ENCODE data around the gene GMCL2.

GMCL2 gene

DNA sequence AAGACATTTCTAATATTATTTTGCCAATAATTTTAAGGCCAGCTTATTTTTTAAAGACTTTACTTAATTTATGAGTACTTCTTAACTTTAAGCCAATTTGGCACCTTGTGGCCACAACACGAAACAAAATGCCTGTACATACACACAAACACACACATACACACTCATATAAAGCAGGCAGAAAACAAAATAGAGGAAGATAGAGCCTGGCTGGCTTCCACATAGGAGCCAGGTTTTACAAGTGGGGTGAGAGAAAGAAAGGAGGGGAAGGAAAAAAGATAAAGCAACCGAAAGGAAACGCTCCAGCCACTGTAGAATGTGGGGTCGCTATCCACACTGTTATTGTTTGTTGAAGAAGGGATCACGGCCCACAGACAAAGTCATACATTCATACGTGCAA is 10.4 kb downstream of the GMCL2 start:
- no peak for DNase-seq

DNA sequence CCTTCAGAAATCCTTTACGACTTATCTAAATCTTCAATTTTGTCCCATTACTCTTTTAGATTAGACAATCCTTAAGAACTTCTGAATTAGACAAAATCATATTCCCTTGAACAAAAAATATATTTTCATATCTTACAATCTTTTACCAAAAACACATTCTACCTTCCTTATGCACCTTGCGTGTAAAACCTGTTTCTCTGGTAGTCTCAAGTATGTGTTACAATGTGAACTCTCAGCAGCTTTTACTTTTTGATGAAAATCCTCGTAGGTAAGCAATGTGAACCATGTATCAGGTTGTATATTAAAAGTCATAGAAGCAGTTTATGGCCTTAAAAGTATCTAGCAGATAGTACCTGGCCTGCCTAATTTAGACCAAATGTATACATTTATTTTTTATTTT is 12.7 kb downstream of the GMCL2 start:
- DNase-seq: no peak

DNA sequence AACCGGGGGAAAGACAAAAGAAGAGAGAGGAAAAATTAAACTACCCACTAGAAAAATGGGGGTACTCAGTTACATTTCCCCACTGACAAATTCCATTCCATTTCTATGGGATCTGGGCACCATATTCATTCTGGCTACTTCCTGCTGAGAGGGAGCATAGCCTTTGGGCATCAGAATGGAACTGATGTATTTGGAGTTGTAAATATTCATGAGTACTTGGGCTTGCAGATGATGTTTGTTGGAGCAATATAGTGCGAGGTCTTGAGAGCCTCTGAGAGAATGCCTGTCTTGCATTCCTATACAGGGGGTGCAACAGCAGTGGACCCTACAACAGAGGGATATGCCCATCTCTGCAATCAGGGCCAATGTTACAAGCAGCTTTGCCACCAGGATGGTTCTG is 16.7 kb downstream of the GMCL2 start:
- DNase-seq: no peak

DNA sequence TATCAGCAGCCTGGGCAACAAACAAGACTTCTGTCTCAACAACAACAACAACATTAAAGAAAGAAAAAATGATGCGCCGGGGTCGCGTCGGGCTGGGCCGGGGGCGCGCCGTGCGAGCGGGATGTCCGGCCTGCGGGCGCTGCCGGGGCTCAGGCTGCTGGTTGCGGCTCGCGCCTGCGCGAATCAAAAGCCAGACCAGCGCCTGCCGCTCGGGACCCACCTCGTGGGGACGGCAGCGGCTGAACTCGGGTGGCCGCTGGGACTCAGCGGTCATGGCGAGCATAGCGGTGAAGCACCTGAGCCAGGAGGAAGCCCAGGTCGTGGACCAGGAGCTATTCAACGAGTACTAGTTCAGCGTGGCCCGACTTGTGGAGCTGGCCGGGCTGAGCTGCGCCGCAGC is 21.6 kb downstream of the GMCL2 start:
- DNase-seq: no peak

DNA sequence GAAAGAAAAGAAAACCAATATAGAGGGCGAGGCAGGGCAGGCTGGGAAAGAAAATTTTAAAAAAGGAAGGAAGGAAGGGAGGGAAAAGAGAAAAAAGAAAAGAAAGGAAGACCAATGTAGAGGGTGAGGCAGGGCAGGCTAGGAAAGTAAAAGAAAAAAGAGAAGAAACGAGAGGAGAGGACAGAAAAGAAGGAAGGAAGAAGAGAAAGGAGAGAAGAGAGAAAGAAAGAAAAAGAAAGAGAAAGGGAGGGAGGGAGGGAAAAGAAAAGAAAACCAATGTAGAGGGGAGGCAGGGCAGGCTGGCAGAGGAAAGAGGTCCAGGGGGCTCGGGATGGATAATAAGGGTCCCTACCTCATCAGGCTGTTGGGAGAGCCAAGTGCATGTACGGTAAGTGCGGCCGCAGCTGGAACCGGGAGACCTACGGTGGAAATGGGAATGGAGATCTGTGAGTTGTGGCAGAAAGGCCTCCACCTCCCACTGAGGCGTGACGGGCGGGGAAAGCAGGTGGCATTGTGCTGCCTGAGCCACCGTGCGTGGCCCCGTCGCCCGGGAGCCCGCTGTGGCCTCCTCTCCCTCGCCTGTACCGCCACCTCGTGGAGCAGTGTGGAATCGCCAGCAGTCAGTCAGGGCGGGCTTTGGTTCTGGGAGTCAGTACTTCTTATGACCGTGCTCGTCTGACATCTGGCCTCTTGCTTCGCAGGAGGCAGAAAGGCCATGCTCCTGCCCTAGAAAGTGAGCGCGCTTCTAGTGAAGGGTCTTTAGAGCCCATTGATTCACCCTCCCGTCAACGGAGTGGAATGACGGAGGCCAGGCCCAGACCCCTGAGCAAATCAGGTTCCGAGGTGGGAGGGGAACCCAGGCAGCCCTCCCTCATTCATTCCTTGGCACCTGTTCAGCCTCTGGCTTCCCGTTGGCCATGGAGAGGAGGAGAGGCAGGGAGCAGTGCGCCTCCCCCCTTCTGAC is 23.1 kb downstream of the GMCL2 start:
- DNase-seq: peak; percentile 87

DNA sequence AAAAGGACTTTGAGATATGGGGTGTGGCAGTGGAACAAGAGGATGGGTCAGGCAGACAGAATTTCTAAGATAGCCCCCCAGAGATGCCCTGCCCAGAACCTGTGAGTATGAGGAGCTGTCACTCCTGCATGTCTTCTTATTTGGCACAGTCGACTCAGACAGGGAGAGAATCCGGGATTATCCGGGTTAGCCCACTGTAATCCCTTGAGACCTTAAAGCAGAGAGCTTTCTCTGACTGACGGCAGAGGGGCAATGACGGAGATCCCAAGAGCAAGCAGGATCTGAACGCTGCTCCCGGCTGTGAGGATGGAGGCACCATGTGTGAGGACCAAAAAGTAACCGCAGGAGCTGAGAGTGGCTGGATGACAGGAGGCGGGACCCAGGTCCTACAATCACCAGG is 24.7 kb downstream of the GMCL2 start:
- no peak for DNase-seq

DNA sequence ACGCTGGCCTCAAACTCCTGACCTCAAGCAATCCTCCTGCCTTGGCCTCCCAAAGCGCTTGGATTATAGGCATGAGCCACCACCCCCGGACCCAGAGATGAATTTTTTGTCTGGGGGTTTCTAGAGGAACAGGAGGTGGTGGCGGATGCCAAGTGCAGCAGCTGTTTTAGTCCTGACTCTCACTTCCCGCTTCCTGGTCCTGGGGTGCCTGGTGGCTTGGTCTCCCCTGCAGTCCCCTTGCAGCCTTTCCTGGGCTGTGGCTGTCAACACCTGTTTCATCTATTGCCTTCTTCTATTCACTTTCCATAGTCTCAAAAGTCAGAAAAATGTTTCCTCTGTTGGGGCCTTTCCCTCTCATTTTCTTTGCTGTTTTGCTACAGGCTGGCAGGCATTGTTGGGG is 27.0 kb downstream of the GMCL2 start:
- DNase-seq: no peak

DNA sequence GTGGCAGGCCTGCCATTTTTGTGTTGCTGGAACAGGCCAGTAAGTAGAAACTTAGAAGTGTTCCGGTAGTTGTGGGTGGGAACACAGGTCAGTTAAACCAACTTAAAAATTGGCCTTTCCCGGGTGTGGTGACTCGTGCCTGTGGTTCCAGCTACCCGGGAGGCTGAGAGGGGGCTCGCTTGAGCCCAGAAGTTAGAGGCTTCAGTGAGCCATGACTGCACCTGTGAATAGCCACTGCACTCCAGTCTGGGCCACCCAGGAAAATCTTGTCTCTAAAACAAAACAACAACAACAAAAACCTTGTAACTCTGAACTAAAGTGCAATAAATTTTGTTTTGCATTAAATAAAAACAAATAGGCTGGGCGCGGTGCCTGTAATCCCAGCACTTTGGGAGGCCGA is 32.1 kb downstream of the GMCL2 start:
- DNase-seq: no peak

DNA sequence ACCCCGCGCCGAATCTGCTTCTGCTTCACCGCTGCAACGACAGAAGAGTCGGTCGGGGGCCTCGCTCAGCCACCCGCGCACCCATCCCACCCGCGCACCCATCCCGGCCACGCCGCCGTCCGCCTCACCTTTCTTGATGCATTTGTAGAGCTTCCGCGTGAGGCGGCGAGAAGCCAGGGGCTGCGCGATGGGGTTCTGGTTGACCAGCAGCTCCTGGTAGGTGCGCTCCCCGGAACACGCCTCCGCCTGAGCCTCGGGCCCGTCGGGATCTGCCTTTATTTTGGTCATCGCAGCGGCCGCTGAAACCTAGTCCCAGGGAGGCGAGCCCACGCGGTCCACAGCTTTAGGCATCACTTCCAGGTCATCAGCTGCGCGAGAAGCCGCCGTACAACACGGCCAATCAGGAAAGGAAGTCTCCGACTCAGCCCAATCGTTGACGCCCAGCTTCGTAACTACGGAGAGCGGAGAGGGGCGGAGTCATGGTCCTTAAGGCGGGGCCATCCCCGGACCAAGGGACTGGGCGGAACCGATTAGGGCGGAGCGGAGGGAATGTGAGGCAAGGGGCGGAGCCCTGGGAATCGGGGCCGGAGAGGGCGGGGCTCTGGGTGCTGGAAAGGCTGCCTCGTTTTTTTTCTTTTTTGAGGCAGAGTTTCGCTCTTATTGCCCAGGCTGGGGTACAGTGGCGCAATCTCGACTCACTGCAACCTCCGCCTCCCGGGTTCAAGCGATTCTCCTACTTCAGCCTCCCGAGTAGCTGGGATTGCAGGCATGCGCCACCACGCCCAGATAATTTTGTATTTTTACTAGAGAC is 33.4 kb downstream of the GMCL2 start, which contains the start of gene NHP2:
TSS of gene NHP2 (minus strand) at position 356 of the 811 bp plus-strand sequence. CDS start at position 288, 68 bp downstream.
- peak; percentile 96 for DNase-seq

DNA sequence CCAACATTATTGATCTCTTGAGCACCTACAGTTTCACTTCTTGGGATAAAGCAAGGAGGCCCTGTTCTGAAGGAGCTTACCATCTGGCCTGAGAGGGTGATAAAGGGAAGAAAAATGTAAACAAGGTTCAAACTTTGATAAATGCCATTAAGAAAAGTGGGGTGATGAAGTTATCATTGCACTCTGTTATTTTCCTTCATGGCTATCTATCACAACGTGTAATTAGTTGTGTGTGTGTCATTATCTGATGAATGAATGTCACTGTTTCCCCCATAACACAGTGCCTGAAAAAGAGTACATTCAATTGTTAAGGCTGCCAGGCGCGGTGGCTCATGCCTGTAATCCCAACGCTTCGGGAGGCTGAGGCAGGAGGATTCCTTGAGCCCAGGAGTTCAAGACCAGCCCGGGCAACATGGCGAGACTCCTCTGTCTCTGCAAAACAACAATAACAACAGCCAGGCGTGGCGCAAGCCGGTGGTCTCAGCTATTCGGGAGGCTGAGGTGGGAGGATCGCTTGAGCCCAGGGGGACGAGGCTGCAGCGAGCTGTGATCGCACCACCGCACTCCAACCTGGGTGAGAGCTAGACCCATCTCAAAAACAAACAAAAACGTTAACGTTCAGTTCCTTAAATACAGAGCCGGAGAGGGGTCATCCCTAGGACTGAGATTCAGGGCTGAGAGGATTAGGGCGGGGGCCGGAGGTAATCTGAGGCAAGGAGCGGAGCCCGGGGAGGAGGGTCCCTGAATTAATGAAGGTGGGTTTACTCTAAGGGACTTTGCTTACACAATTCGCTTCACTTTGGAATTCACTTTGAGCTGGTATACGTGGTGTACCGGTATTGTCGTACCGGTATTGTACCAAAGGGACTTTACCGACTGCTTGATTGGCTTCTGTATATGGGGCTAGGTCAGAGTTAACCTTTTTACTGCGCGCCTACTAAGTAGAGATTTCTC is 34.4 kb downstream of the GMCL2 start:
- no peak for DNase-seq

DNA sequence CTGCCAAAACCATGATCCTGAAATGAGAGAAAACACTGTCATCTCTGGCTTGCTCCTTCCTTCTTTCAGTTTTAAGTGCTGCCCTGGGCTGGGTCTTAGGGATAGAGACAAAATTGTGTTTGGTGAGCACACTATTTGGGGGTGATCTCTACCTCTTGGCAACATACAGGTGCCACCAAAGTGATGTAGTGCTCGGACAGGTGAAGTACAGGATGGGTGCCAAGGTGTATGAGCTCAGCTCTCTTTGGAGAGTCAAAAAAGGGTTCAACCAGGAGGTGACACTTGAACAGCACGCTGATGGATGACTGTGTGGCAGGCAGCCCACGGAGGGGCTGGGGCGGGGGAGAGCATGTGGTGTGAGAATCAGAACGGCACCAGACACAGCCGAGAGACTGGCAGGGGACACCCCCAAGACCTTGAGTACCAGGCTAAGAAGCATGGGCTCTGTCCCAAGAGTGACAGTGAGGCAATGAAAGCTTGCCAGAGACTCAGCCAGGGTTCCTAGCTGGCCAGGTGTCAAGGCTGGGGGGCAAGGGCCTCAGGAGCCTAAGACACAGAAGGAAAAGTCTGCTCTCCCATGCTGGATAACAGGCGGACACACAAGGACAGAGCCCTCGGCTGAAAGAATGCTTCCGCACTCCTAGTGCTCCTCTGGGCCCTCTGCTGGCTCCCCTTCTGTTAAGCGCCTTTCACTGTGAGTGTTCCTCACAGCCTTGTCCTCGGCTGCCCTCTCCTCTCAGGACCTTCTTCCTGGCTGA is 36.0 kb downstream of the GMCL2 start:
- no peak for DNase-seq

DNA sequence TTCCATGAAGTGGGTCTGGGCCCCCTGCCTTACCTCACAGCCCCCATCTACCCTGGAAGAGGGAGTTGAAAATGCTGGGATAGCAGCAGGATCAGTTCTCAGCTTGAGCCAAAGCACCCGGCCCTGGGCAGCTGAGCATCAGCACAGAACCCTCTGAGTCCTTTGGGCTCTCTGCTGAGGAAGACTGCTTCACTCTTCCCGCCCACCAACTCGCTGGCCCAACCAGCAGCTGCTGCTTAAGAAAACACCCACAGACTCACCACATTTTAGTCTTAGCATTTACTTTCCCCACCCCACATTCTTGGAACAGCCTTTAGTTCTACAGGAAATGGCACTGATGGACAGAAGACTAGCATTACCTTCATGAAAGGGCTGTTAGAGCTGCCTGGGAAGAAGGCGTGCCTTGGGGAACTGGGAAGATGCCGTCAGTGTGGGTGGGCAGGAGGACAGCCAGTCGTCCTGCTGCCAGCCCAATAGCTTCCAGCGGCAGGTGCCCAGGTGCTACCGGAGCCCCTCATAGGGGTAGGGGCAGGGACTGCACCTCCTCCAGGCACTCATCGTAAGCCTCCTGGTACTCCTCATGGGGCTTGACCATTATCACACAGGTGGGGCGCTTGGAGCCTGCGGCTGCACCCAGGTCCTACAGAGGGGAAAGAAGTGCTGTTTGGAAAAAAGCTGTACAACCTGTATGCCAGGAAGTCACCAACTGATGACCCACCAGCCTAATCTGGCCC is 37.8 kb downstream of the GMCL2 start:
- DNase-seq: no peak

DNA sequence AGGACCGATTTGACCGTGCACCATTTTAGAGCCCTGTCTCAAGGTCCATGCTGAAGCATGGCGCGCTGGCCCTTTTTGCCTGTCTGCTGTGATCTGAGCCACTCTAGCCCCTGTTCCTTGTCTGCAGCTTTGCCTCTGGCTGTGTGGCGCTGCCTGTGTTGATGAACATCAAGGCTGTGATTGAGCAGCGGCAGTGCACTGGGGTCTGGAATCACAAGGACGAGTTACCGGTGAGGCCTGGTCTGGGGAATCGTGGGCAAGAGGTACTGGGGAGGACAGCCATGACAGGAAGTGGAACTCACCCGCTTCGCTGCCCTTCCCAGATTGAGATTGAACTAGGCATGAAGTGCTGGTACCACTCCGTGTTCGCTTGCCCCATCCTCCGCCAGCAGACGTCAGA is 39.8 kb downstream of the GMCL2 start:
- DNase-seq: no peak

DNA sequence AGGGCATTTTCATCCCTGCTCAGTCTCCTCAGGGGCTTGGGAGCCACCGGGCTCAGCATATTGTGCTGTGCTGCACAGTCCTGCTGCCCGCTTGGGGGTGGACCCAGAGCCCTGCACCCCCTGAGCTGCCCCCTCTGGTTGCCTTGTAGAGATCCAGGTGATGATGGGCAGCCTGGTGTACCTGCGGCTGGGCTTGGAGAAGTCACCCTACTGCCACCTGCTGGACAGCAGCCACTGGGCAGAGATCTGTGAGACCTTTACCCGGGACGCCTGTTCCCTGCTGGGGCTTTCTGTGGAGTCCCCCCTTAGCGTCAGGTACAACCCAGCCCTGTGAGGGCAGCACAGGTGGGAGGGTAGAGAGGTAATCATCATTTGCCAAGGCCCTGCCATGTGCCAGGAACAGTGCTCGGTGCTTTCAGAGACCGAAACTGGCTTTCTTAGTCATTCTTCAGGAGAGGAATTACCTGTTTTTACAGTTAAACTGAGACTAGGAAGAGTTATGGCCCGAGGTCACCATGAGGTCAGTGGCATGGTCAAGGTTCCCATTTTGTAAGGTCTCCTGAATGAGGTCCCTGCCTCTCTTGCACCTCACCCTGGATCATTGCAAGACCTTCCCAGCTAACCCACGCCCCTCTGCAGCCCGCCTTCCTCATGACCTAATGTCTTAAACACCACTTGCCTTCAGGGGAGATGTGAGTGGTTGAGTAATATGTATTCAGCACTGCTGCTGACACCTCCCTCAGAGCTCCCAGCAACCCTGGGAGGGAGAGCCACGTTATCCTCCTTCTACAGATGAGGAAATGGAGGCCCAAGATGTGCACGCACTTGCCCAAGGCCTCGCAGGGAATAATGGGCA is 41.0 kb downstream of the GMCL2 start:
- peak; percentile 73 for DNase-seq

DNA sequence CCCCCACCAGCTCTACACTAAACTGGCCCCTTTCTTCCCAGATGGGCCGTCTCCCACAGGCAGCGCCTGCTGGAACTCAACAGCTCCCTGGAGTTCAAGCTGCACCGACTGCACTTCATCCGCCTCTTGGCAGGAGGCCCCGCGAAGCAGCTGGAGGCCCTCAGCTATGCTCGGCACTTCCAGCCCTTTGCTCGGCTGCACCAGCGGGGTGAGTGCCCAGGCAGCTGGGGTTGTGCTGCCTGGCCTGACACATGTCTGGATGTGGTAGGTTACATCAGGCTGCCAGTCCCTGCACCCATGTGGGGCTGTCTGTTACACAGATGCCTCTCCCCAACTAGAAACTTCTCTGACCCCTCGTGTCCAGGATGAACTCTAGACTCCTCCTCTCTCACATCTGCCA is 43.3 kb downstream of the GMCL2 start:
- no peak for DNase-seq

DNA sequence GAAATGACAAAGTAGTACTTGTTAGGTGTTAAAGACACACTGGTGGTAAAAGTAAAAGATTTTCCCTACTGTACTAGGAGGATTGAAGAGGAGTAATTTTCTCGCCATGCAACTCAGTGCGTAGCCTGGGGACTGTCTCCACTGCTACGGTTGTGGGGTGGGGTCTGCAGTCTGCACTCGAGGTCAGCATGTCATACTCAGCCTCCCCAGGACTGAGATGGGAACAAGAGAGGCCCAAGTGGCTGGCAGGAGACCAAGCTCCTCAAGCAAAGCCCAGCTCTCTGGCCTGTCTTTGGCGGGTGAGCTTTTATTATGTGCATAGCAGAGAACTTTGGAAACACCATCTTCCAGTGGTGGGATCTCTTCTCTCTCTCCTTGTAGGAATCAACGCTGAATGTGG is 43.9 kb downstream of the GMCL2 start:
- no peak for DNase-seq

DNA sequence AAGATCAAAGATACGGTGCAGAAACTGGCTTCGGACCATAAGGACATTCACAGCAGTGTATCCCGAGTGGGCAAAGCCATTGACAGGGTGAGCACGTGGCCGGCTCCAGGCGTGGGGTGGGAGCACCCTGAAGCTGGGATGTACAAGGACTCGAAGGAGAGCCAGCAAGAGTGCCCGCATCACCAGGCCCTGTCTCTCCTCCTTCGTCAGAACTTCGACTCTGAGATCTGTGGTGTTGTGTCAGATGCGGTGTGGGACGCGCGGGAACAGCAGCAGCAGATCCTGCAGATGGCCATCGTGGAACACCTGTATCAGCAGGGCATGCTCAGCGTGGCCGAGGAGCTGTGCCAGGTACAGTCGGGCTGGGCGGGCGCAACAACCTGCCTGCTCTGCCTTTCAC is 44.5 kb downstream of the GMCL2 start:
- DNase-seq: no peak

DNA sequence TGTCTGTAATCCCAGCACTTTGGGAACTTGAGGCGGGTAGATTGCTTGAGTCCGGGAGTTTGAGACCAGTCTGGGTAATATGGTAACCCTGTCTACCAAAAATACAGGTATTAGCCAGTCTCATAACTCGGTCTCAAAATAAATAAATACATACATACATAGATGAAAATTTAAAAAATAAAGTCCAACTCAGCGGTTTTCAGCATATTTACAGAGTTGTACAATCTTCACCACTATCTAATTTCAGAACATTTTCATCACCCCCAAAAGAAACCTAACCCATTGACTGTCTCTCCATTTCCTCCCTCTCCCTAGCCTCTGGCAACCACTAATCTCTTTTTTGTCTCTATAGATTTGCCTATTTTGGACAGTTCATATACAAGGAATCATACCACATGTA is 45.6 kb downstream of the GMCL2 start:
- DNase-seq: no peak

DNA sequence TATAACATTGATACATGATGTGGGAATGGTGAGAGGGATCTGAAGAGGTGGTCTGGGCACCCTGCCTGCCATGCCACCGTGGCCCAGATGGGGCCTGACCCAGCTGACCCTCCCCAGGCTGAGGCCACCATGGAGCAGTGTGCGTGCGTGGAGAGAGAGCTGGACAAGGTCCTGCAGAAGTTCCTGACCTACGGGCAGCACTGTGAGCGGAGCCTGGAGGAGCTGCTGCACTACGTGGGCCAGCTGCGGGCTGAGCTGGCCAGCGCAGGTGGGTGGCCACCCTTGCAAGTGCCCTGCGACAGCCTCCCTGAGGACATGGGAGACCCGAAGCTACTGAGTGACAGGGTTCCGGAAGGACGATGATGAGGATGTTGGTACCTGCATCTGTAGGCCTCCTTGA is 49.2 kb downstream of the GMCL2 start:
- no peak for DNase-seq

DNA sequence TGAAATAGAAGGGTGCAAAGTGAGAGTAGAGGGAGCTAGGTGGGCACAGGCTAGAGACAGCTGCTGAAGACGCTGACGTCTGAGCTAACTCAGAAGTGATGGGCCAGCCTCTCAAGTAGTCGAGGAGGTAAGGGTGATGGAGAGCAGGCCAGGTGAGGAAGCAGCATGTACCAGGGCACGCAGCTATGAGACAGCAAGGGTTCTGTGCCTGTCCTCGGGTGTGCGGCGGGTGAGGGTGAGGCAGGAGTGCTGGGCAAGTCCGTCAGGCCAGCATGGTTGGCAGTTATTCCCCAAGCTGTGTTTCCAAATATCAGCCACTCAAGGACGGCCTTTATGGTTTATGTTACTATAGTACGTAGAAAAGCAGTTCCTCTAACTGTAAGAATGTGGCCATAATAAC is 50.2 kb downstream of the GMCL2 start:
- DNase-seq: no peak
